ENCODE data around the gene TBC1D12. TPM values are rescaled to one million over a fixed set of nuclear protein-coding genes. Genes with fewer than 3 reads are reported as not detected.

Gene TBC1D12
- total RNA-seq, 1 donor from 2014 or later: 14.7 TPM

GRCh38 chr10:94440096-94440495, 37.8 kb downstream of the TBC1D12 start:
- no peaks in the 10 kb centered on the region for H3K9me3 ChIP-seq
- intact Hi-C loops (cut with DNase I): loop anchor here (10.0 kb wide), 1 partner anchor 75 kb away; the partner anchor contains the start of gene NOC3L
- TF ChIP-seq POLR2AphosphoS5 (IDR thresholded peaks at IDR 0.05; ENCODE audit: insufficient read depth in 1 of 2, low read depth in 1 of 2) (no peak), POLR2A (IDR thresholded peaks at IDR 0.05) (no peak), CTCF (IDR thresholded peaks at IDR 0.05) (no peak)
- peaks cover 7% of the 10 kb centered on the region for H3K4me1 ChIP-seq
- no peaks in the 10 kb centered on the region for H3K27me3 ChIP-seq
- peaks cover 0 to 3% of the 10 kb centered on the region in 2 donors for H3K36me3 ChIP-seq
- DNase-seq (ENCODE audit: extremely low spot score in 2 of 2): no peak
- H3K4me3 ChIP-seq: no peak overlapping the region
- H3K27ac ChIP-seq: no peak overlapping the region

GRCh38 chr10:94443047-94443446, 40.7 kb downstream of the TBC1D12 start:
- TF ChIP-seq POLR2AphosphoS5 (IDR thresholded peaks at IDR 0.05; ENCODE audit: insufficient read depth in 1 of 2, low read depth in 1 of 2): no peak
- TF ChIP-seq CTCF (IDR thresholded peaks at IDR 0.05): no peak
- no peak for TF ChIP-seq POLR2A (IDR thresholded peaks at IDR 0.05)
- intact Hi-C loops (cut with DNase I): loop anchor here (10.0 kb wide), 1 partner anchor 78 kb away; the partner anchor contains the start of gene NOC3L
- DNase-seq (ENCODE audit: extremely low spot score in 2 of 2): no peak

GRCh38 chr10:94443549-94443948, 41.2 kb downstream of the TBC1D12 start:
- DNase-seq (ENCODE audit: extremely low spot score in 2 of 2): no peak
- Histone ChIP-seq H3K36me3 (no peaks in the 10 kb centered on the region), H3K4me1 (peaks cover 7% of the 10 kb centered on the region), H3K27ac (no peak overlapping the region), H3K4me3 (no peak overlapping the region), H3K27me3 (no peaks in the 10 kb centered on the region), H3K9me3 (no peaks in the 10 kb centered on the region)
- no peak for TF ChIP-seq POLR2AphosphoS5 (IDR thresholded peaks at IDR 0.05; ENCODE audit: insufficient read depth in 1 of 2, low read depth in 1 of 2)
- no peak for TF ChIP-seq CTCF (IDR thresholded peaks at IDR 0.05)
- TF ChIP-seq POLR2A (IDR thresholded peaks at IDR 0.05): no peak
- intact Hi-C loops (cut with DNase I): loop anchor here (10.0 kb wide), 1 partner anchor 79 kb away; the partner anchor contains the start of gene NOC3L

More at GRCh38 chr10:94443047-94443446, 40.7 kb downstream of the TBC1D12 start:
- Histone ChIP-seq H3K36me3 (no peaks in the 10 kb centered on the region), H3K27ac (no peak overlapping the region), H3K4me3 (no peak overlapping the region), H3K27me3 (no peaks in the 10 kb centered on the region), H3K9me3 (no peaks in the 10 kb centered on the region), H3K4me1 (peaks cover 7% of the 10 kb centered on the region)

- Histone ChIP-seq H3K9me3 (peaks cover 3% of the 10 kb centered on the region), H3K36me3 (peaks cover 0 to 5% of the 10 kb centered on the region in 2 donors), H3K4me1 (no peaks in the 10 kb centered on the region), H3K27ac (no peak overlapping the region), H3K27me3 (no peaks in the 10 kb centered on the region), H3K4me3 (no peak overlapping the region)
- intact Hi-C loops (cut with DNase I): no loop called here
- TF ChIP-seq POLR2AphosphoS5 (IDR thresholded peaks at IDR 0.05; ENCODE audit: insufficient read depth in 1 of 2, low read depth in 1 of 2) (no peak), CTCF (IDR thresholded peaks at IDR 0.05) (no peak), POLR2A (IDR thresholded peaks at IDR 0.05) (no peak)
- DNase-seq (ENCODE audit: extremely low spot score in 2 of 2): no peak
Observed at GRCh38 chr10:94450782-94451181, 48.4 kb downstream of the TBC1D12 start.

GRCh38 chr10:94451883-94452519, 49.7 kb downstream of the TBC1D12 start:
- Histone ChIP-seq H3K4me1 (no peaks in the 10 kb centered on the region), H3K27ac (no peak overlapping the region), H3K36me3 (peaks cover 0 to 5% of the 10 kb centered on the region in 2 donors), H3K9me3 (peaks cover 6% of the 10 kb centered on the region), H3K27me3 (no peaks in the 10 kb centered on the region), H3K4me3 (no peak overlapping the region)
- TF ChIP-seq POLR2AphosphoS5 (IDR thresholded peaks at IDR 0.05; ENCODE audit: insufficient read depth in 1 of 2, low read depth in 1 of 2) (no peak), POLR2A (IDR thresholded peaks at IDR 0.05) (no peak), CTCF (IDR thresholded peaks at IDR 0.05) (no peak)
- no peak for DNase-seq (ENCODE audit: extremely low spot score in 2 of 2)
- intact Hi-C loops (cut with DNase I): no loop called here

Measured in vagina (tissue), 2 donors.